Skin epidermis (tissue), 12 donors: ENCODE measurements around the gene E2F8.

Experiments used
- H3K27ac ChIP-seq, 21 experiments: fragments of 200-600 bp; sonication (generic) in 11 of 21; one replicate each; pipeline ENCODE4 v1.5.0; 2020; ENCODE audit warnings: mild to moderate bottlenecking in 3 of 21, inconsistent platforms in 2 of 21, moderate library complexity in 2 of 21
- H3K4me3 ChIP-seq, 7 experiments: fragments of 200-600 bp; sonication (generic) in 2 of 7; one replicate each; pipeline ENCODE4 v1.5.0; 2020; ENCODE audit warnings: inconsistent platforms in 2 of 7, mild to moderate bottlenecking in 2 of 7, moderate library complexity in 1 of 7

The E2F8 gene

DNA sequence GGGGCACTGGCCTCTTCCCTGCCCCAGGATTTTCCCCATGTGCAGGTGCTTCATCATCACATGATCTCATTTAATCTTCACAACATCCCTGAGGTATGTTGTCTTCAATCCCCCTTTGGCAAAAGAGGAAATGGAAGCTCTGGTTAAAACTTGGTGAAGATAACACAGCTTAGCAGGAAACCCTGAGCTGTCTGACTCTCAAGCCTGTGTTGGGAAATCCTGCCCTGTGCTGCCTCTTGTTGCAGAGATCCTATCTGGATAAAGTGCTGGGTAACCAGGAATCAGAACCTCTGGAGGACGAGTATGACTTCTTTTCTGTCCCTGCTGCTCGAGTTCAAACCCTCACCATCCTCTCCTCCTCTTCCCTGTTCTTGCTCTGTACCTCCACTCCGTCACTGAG, 13.1 kb upstream of the E2F8 start:
- Histone ChIP-seq H3K27ac (no peak overlapping the region), H3K4me3 (no peak overlapping the region)

DNA sequence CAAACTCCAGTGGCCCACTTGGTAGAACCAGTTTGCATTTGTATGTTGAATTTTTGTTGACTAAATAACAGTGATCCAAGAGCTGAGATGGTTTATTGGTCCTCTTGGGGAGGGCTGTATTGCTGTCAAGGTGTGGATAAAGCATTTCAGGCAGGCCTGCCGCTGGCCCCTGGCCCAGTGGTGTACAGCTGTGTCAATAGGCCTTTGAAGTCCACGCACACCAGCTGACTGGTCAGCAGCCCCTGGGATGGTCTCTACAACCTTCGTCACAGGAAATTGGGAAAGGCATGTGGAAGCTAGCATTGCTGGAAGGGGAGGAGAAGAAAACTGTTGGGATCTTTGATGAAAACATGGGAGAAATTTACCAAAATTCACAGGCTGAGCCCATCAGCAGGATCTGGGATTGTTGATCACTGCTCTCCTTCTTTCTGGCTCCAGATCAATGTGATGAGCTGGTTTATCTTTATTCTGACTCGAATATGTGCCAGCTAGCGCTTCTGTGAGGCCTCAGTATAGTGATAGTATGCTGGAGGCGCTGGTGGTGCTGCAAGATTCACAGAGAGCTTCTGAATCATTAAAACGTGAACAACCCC, 12.5 kb upstream of the E2F8 start:
- H3K27ac ChIP-seq = no peak overlapping the region

DNA sequence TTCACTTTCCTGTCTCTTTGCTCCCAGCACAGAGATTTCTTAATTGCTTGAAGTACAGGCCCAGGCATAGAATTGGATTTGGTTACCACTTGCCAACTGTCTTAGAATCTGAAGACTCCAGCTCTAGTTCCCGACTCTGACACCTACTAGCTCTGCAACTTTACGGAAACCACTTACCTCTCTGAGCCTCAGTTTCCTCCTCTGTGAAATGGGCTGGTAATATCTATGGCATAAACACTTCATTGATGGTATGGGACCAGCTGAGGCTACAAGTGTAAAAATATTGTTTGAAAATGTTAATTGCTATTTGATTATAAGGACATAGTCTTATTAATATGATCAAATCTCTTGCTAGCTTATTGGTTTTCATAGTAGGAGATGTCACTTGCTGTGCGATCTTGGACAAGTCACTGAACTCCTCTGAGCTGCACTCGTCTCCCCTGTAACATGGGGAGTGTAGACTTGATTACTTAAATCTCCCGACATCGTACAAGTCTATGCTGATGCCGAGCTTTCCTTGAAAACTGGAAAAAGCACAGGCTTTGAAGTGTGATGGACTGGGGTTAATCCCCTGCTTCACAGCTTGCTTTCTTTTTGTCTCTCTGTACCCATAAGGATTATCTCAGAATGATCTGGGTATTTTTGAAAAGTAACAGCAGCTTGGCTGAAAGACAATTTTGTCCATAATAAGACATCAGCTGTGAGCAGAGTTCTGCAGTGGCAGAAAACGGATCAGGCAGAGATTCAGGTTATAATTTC, 11.8 kb upstream of the E2F8 start:
- H3K4me3 ChIP-seq = no peak overlapping the region
- H3K27ac ChIP-seq = no peak overlapping the region

More for the DNA sequence above, 12.5 kb upstream of the E2F8 start:
- H3K4me3 ChIP-seq = no peak overlapping the region

DNA sequence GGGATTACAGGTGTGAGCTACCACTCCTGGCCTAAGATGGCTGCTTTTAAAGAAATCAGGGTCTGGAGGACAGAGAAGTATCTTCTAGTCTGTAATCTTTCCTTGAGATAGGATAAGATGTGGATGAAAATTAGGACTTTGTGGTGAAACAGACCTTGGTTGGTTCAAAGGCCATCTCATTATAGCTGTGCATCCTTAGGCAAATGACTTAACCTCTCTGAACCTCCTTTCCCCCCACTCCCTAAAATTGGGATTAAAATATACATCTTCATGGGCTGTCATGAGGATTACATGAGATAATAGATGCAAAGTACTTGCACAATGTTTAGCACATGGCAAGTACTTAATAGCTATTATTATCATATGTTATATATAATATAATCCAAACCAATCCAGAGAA, 10.8 kb upstream of the E2F8 start:
- Histone ChIP-seq H3K4me3 (no peak overlapping the region), H3K27ac (no peak overlapping the region)

DNA sequence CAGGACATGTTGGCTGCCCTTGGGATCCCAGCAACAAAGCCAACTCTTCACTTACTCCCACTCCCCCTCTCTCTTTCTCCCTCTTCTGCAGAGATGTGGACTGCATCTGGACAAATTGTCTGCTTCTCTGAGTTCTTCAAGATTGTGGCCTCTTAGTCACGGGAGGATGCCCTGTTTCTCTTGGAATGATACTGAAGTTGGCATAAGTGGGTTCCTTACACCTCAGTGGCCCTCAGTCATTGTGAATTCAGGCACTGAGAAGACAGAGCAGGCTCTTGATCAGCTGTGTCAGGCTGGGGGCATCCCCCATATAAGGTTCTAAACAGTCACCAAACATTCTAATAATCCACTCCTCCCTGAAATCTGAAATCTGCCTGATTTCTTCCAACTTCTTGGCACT, 6.1 kb upstream of the E2F8 start:
- H3K4me3 ChIP-seq = no peak overlapping the region

DNA sequence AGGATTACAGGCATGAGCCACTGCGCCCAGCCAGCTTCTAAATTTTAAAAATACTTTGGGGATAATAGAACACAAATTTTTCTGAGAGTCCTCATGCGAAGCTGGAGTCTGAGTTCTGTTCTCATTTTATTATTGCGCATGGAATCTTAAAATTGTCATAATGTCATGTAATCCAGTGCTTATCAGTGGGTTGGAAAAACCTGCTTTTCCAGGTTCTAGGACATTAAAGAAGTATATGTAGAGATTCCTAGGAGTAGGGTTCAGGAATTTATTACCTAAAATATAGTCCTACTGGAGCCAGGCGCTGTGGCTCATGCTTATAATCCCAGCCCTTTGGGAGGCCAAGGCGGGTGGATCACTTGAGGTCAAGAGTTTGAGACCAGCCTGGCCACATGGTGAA, 4.6 kb upstream of the E2F8 start:
- Histone ChIP-seq H3K27ac (peak overlapping the region in 11 of 21 experiments; percentile 56 to 79 (median 69)), H3K4me3 (no peak overlapping the region)

More for the DNA sequence above, 6.1 kb upstream of the E2F8 start:
- H3K27ac ChIP-seq = no peak overlapping the region

DNA sequence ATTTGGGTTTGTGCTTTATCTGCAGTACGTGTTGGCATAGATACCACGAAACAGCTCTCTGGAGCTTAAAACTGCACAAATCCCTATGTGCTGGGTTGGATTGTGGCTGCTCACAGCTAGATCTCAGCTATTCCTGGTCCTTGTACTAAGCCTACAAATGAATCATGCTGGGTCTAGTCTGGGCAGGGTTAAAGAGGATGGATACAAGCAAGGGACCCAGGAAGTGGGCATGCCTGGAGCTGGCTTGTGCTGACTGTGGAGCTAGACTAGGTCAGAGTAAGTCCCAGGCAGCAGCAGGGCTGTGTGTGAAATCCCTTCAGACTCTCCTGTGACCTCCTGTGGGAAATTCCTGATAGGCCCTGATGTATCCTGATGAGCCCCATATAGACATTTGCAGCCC, 3.9 kb upstream of the E2F8 start:
- Histone ChIP-seq H3K4me3 (no peak overlapping the region), H3K27ac (peak overlapping the region in 17 of 21 experiments; percentile 51 to 79 (median 67))

DNA sequence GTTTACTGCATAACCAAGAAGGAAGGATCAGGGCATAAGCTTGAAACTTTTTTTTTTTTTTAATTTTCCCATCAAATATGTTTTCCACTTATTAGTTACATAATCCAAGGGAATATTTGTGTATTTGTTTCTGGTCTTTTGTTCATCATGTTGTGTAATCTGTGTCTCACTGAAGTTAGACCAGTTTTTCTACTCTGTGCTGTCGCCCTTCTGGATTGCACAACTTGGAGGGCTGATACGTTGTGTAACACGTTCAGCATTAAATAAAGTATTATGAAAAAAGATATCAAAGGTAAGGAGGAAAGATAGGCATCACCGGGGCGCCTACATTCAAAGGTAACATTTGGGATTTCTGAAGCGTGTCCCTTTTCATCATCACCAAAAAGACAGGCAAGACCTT, 3.3 kb upstream of the E2F8 start:
- Histone ChIP-seq H3K4me3 (no peak overlapping the region), H3K27ac (peak overlapping the region in 17 of 21 experiments; percentile 51 to 79 (median 67))

DNA sequence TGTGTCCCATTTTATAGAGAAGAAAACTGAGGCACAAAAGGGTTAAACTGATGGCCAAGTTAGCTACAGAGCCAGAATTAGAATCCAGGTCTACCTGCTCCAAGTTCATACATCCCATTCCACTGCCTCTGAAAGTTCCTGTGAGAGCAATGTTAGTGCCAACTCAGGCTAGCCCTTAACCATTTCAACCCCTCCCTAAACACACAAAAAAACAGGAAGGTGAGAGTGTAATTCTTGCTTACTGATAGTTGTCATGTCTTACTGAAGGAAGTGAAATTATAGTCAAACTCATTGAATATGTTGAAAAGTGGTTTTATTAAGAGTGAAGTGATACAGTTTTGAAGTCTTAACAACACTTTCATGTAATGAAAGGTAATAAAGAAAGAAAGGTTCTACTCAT, 2.9 kb upstream of the E2F8 start:
- Histone ChIP-seq H3K27ac (peak overlapping the region in 14 of 21 experiments; percentile 11 to 79 (median 50)), H3K4me3 (no peak overlapping the region)

DNA sequence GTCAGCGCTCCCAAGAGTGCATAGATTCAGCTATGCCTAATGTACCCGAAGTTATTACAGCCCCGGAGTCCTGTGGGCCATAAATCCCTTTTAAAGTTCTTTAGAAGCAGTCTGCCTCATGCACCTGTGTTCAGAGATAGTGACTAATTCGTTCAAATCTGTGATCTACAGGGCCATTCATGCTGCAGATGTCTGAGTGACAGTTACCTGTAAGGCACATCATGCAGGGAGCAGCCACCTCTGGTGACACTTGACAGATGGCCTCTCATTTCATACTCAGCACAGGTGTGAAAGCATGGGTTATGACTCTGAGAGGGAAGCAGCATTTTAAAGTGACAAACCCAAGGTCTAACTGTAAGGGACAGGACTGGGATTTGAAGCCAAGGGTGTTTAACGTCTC, 2.4 kb upstream of the E2F8 start:
- Histone ChIP-seq H3K27ac (peak overlapping the region in 14 of 21 experiments; percentile 5 to 79 (median 54)), H3K4me3 (no peak overlapping the region)

DNA sequence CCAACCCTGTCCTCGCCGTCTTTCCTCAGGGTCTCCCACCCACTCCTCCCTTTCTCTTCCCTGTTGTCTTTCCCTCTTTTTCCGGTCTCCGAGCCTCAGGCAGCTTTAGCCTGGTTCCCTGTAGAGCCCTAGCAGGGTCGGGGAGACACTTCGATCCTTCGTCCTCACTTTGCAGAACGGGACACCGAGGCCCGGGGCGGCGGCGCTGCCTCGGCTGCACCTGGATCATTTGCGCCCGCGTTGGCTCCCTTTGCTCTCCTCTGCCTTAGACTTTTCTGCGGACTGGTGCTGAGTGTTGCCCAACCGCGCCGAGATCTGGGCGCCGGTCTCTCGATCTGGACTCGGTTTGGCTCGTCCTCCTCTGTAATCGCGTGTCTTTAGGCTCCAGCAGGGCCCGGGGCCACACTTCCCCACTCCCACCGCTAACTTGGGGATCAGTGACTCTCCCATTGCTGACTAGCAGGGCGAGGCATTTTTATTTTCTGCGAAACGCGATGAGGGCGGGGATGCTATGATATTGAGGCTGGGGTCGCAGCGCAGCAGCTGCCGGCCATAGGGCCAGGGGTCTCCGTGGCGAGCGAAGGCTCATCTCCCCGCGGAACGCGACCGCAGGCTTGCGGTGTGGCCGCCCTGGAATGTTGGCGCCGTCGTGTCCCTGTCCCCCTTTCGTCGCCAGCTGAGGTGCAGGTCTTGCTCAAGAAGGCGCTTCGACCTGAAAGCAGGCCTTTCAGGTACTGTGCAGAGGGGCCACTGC, 1.6 kb upstream of the E2F8 start:
- peak overlapping the region in 14 of 21 experiments; percentile 5 to 77 (median 39) for H3K27ac ChIP-seq
- peak overlapping the region; percentile 58 to 77 (median 67) for H3K4me3 ChIP-seq

DNA sequence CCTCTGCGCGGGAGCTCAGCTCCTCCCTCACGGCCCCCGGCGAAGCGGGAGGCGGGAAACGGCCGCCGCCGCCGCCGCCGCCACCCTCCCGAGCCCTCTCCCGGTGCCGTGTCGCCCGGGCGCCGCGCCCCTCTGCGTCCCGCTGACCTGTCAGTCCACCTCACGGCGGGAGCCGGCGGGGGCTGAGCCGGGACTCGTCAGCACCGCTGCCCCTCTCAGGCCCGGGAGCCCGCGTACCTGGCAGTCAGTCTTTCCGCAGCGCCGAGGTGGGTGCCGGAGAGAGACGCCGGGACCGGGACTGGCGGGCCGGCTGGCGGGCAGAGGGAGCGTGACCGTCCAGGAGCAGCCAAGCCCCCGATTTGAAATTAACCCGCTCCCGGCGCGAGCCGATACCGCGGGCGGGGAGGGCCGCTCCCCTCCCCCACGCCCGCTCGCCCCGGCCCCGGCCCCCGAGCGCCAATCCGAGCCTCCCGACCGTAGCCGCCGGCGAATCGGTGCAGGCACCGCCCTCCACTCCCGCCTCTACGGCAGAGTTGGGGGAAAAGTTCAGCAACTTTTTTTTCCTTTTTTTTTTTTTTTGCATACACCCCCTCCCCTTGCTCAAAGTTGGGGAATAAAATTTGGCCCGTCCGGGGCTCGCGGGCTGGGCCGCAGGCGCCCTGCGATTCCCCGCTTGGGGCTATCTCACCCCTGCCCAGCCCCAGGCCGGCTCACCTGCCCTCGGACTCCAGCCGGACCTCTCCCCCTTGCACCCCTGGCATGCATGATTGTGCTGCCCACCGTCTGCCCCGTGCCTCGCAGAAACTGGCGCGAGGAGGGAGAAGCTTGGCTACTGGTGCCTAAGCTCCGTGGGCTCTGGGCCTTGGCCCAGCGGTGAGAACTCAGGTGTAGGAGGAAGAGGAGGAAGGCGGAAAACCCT, 774 bp upstream of the E2F8 start:
- peak overlapping the region in 11 of 21 experiments; percentile 18 to 77 (median 48) for H3K27ac ChIP-seq
- H3K4me3 ChIP-seq = peak overlapping the region; percentile 58 to 77 (median 67)

DNA sequence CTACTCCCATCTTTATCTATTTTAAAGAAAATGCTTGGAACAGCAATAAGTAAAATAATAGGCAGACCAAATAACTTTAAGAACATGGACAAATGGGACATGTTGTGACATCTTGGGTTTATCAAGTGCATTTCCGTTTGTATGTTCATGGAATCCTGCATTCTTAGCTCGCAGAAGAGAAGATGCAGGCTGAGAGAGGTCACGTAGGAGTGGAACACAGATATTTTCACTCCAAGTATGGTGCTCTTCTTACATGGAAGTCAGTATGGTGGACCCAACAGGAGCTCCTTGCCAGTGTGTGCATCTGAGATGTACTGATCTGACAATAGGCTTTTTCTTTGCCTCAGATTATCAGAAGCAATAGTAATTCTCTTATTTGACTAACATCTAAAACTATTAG, 1.7 kb downstream of the E2F8 start:
- no peak overlapping the region for H3K27ac ChIP-seq
- H3K4me3 ChIP-seq = no peak overlapping the region

DNA sequence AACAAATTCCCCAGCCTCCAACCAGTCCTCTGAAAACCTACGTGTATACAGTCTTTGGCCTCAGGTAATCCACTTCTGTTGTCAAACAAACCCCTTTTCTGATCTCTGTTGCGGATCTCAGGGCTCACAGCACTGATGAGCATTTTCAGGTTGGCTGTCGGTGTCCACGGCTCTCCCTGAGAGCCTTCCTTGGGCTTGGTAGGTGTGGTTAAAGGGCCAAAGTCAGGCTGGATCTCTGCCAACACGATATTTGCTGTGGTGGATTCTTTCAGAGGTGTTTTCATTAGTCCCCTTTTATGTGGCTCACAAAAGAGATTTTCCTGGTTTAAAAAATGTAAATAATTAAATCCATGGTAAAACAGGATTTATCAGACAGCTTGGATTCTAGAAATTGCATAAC, 2.9 kb downstream of the E2F8 start:
- Histone ChIP-seq H3K27ac (no peak overlapping the region), H3K4me3 (no peak overlapping the region)

DNA sequence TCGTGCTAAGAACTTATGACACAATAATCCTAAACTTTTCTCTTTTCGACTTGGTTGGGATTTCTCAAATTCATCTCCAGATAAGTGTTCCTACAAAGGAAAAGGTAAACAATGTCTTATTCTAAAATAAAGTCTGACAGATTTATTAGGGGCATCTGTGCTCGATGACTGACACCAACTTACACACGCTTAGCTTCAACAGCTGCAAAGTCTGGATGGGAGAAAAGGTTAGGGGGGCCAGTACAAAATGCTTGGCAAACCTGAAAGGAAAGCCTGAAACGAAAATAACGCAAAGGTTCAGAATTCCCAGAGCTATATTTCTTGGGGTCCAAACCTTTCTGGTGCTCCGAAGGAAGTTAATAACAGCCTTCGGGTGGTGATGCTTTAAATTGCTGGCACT, 3.4 kb downstream of the E2F8 start:
- H3K4me3 ChIP-seq = no peak overlapping the region
- H3K27ac ChIP-seq = no peak overlapping the region

DNA sequence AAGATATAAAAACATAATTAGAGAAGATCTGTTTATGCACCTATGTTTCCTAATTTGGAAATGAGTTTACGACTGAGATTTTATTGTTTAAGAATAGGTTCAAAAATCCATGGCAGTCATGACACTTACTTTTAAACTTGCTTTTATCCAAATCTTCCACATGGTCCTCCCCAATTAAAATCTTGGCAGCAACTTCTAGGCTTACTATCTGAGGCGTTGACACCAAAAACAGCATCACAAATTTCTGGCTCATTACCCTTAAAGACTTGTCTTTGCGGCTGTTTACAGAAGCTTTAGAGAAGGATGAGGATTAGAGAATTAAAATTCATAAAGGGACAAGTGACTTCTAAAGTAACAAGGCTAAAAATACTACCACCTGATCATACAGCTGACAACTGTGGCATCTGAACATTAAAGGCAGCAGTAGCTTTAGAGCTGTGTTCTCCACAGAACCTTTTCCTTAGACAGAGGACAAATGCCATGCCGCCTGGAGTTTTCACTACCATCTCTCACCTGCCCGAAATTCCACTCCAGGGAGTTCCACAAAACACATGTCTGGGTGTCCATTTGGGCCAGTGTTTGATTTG, 6.4 kb downstream of the E2F8 start:
- Histone ChIP-seq H3K27ac (no peak overlapping the region), H3K4me3 (no peak overlapping the region)

DNA sequence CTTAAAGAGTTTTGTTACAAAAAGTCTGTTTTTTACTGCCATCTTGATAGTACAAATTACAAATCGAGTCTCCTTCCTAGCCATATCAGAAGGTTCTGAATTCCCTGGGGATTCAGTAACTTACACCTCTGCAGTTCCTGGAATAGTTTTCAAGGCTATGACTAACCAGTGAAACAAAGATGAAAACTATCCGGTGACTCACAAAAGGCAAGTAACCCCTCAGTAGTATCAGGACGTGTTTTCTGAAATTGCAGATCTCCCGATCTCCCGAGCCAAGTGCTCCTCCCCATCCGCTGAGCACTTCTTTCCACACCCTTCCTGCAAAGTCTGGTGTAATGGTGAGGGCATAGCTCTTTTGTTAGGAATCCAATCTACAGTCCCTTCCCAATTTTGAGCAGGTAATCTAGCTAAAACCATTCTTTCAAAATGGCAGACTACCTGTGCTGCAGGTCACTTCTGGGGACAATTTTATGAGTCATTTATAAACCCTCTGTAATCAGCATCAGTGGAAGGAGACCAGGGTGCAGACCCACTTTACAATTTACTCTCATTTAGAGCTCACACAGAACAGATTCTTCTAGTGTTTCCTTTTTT, 7.7 kb downstream of the E2F8 start:
- H3K27ac ChIP-seq = peak overlapping the region in 3 of 21 experiments; percentile 18 to 37 (median 35)
- no peak overlapping the region for H3K4me3 ChIP-seq

DNA sequence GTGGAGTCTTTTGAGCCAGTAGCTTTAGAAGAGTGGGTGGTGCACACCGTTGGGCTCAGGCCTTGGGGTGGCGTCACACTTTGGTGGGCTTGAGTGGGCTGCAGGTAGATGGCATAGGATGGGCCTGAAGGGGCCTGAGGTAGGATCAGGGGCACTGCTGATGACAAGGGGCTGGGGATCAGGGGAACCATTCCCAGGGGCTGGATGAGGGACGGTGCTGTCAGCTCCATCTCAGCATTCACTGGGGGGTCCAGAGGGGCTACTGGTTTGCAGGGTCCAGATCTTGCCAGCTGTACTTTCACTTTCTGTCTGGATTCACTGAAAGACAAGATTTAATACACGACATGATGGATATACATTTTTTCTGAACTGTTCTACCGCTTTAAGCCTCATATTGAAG, 11.1 kb downstream of the E2F8 start:
- Histone ChIP-seq H3K27ac (no peak overlapping the region), H3K4me3 (no peak overlapping the region)

DNA sequence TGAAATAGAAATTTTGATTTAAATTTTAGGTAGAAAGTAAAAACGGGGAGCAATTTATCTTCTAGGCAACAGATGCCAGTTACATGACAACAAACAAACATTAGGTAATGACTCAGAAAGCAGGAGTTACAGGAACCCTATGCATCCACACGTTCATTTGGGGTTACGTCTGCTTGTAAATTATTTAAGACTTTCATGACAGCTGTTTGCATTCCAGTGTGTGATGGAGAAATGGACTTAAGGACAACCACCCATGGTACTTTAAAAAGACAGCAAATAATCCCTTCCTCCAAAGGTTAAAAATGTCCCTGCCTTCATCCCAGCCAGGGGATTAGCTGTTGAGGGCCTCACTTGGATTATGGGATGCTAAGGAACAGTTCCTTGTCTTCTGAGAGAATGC, 11.8 kb downstream of the E2F8 start:
- no peak overlapping the region for H3K27ac ChIP-seq
- H3K4me3 ChIP-seq = no peak overlapping the region
